H1 (cell line): ENCODE data around the gene GOLGA3. TPM values are rescaled to one million over a fixed set of nuclear protein-coding genes. Genes with fewer than 3 reads are reported as not detected.

Experiments used
- E2F6 ChIP-seq: IDR thresholded peaks from 2 replicates; pipeline ENCODE4 v1.6.1; 2012; ENCODE audit warnings: inconsistent platforms
- GTF2F1 ChIP-seq: IDR thresholded peaks from 2 replicates; pipeline ENCODE4 v1.6.1; 2012; ENCODE audit warnings: low read depth, low read length, improper control_type of control experiment, borderline replicate concordance
- MAX ChIP-seq: IDR thresholded peaks from 2 replicates; pipeline ENCODE4 v1.6.1; 2012; ENCODE audit warnings: inconsistent platforms
- POLR2AphosphoS5 ChIP-seq: IDR thresholded peaks from 2 replicates; pipeline ENCODE4 v1.6.1; 2011; ENCODE audit warnings: low read depth, low read length
- SIRT6 ChIP-seq: IDR thresholded peaks from one replicate; pipeline ENCODE4 v1.7.1; 2012; ENCODE audit warnings: low read length, inconsistent platforms
- SIX5 ChIP-seq: IDR thresholded peaks from 2 replicates; pipeline ENCODE4 v1.6.1; 2011; ENCODE audit warnings: mild to moderate bottlenecking, low read depth, low read length
- SRF ChIP-seq: IDR thresholded peaks from 2 replicates; pipeline ENCODE4 v1.6.1; 2011; ENCODE audit warnings: mild to moderate bottlenecking, low read depth, low read length, moderate library complexity
- polyA plus RNA-seq, 7 experiments: library from polyadenylated mRNA; depleted of rRNA in 3 of 7; stranded (reverse) in 5 of 7; unstranded in 2 of 7; fragments of >200 nt in 5 of 7; fragments of 200-250 nt in 2 of 7; gene quantifications; 1 replicate in 5 of 7; 2 replicates in 1 of 7; 4 replicates in 1 of 7; pipeline versions ENCODE4 v1.2.1 to v1.2.3, GENCODE V29; 2011 to 2013; ENCODE audit warnings: missing spikeins in 2 of 7, mixed read lengths in 2 of 7
- total RNA-seq: library from RNA; stranded (reverse); fragmentation: NEBNext Ultra II Directional; extraction: Animal tissue kit (Norgen Biotek cat#: 25700); gene quantifications from 2 replicates; pipeline ENCODE4 v1.2.1, GENCODE V29; 2021

Gene GOLGA3
- total and polyA plus RNA-seq, 2 of the 8 experiments (the other 6 are each of a cell fraction or from before 2014, with no cell fraction given): 6.4 to 33.1 TPM

- TF ChIP-seq GTF2F1 (no peak), SRF (no peak), SIX5 (no peak), MAX (no peak), POLR2AphosphoS5 (no peak), SIRT6 (no peak), E2F6 (no peak)
Measured at GRCh38 chr12:132786192-132786591, 42.5 kb downstream of the GOLGA3 start (continued).
